ENCODE results near the gene UGCG.
A peak's percentile ranks its signal among the peaks of the same experiment; 100 is the strongest.

The UGCG gene

DNA sequence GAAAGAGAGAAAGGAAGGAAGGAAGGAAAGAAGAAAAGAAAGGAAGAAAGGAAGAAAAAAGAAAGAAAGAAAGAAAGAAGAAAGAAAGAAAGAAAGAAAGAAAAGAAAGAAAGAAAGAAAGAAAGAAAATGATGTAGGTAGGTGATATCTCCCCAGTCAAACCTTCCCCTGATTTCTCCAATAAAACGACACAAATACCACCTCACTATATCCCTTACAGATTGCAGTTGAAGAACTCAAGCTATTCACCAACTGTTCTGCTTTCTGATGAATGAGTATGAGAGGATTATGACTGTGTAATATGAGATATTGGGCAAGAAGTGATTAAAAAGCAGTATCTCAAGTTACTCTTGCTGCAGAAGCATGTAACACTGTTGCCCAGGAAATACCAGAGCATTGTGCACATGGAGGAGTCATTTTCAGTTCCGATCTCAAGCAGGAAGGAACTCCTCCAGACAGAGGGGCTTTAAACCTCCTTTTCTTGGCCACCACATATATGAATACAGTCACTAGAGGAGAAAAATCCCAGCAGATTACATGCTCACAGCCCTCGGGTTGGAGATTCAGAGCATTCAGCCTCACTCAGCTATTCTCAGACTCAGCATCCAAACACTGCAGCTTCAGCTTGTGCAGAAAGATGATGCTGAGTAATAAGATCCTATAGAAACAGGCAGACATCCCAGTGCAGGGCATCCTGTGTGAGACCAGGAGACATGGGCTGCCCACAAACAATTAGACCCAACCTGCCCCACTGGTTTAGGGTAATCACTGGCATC lies 61.4 kb downstream of the UGCG start:
- DNase-seq: peak; percentile 70

DNA sequence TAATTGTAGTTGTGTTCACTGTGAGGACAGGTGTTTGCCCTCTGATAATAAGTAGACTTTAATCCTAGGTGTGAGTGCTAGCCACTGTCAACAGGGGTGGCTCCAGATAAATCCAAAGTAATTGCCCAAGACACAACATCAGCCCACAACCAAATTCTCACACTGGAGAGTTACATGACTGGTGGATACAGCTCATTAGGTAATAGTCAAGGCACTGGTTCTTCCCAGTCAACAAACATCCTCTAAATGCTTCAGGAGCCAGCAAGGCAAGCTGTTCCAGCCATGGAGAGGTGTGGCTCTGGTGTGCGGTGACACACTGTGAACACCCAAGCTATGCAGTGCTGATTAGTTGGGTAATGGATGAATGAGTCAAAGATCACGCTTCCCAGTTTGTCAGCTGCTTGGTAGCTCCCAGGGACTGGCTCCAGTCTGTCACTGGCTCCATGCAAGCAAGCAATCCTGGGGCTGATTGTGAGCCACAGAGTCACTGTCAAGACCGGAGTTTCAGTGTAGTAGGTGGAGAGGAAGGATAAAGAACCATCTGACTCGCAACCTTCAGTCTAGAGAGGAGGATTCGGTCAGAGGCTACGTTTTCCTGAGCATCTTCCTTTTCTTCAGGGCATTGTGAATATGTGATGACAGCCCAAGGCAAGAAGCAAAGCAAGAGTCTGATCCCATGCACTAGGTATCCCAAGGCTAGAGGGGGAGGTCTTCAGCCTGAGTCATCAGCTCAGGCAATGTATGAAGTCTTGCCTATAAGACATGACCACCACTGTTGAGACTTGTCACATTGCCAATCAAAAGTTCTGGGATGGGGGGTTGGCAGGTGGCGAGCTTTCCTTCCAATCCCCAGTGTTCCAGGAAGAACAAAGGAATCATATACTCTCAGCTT lies 63.1 kb downstream of the UGCG start:
- peak; percentile 79 for DNase-seq

DNA sequence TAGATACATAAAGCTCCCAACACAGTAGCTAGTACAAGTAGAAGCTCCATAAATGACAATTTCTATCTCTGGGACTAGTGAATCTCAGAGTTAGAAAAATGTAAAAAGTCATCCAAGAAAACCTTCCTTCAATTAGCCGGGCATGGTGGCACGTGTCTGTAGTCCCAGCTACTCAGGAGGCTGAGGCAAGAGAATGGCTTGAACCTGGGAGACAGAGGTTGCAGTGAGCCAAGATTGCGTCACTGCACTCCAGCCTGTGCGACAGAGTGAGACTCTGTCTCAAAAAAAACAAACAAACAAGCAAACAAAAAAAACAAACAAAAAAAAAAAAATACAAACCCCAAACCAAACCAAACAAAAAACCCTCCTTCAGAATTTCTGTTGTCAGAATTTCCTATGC lies 63.9 kb downstream of the UGCG start:
- peak; percentile 26 for DNase-seq

DNA sequence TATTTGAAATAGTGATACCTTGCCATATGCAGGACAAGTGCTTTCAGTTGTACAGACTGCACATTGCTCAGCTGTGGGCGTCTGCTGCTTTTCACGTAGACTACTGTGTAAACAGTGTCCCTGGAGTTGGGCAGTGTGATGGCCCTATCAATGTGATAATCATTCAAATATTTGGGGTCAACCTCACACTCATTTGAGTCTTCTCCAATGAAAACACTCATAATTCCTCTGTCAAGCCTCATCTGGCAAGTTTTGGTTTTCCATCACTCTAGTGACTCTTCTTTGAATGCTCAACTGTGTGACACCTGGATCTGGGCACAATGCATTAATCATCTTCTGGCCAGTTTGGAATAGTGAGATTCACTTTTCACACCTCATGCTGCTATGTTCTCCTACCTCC lies 64.4 kb downstream of the UGCG start:
- DNase-seq: peak; percentile 84

DNA sequence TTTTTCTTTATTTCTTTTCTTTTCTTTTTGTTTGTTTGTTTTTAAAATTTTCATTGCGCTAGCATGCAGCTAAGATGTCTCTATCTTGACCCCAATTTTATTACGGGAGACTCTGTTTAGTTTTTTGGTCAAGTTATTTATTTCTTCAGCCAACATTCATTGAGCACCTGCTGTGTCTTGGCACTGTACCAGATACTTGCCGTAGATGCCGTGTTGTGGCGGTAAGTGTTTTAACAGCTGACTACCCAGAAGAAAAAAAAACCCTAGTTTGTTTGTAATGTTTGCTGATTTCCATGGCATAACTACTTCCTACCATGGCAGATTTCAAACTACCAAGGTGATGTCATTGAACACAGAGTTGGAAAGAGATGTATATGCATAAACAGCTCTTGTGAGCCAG lies 65.0 kb downstream of the UGCG start:
- DNase-seq: peak; percentile 97

DNA sequence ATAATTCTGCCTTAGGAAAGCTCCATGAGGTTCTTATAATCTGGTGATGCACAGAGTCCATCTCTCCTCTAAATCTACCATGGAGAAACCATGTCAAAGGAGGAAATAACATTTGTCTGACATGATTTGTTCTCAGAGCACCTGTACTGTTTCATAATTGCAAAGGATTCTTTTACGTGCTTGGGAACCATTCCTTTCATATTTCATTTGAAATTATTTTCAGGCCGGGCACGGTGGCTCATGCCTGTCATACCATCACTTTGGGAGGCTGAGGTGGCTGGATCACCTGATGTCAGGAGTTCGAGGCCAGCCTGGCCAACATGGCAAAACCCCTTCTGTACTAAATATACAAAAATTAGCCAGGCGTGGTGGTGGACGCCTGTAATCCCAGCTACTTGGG lies 65.4 kb downstream of the UGCG start:
- no peak for DNase-seq

DNA sequence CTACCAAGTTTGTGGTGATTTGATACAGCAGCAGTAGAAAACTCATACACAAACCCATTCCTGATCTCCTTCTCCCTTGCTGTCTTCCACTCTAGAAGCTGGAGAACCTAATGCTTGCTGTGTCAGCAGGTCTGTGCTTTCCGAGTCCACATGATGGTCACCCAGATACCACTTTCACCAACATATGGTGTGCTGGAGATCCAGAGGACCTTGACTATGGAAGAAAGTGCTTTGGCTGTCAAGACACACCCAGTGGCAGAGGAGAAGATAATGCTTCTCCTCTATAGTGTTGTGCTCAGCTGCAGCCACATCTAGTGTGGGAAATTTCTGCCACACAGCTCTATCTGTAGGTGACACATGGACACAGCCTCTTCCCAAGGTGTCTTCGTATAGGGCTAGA lies 67.4 kb downstream of the UGCG start:
- no peak for DNase-seq

DNA sequence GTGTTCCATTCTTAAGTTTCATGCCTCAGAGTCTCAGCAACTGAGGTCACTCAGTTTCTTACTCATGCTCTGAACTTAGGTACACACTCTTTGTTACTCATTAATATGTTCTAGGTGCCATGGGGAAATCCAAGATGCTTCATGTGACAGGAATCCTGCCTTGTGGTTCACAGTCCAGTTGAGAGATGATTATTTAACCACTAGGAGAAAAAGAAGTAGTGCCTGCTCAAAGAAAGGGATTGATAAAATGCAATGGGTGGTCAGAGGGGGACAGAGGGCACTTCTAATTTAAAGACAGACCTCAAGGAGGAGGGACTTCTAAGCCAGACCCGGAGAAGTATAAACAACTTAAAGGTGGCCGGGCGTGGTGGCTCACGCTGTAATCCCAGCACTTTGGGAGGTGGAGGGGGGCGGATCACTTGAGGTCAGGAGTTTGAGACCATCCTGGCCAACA lies 69.0 kb downstream of the UGCG start:
- peak; percentile 52 for DNase-seq

DNA sequence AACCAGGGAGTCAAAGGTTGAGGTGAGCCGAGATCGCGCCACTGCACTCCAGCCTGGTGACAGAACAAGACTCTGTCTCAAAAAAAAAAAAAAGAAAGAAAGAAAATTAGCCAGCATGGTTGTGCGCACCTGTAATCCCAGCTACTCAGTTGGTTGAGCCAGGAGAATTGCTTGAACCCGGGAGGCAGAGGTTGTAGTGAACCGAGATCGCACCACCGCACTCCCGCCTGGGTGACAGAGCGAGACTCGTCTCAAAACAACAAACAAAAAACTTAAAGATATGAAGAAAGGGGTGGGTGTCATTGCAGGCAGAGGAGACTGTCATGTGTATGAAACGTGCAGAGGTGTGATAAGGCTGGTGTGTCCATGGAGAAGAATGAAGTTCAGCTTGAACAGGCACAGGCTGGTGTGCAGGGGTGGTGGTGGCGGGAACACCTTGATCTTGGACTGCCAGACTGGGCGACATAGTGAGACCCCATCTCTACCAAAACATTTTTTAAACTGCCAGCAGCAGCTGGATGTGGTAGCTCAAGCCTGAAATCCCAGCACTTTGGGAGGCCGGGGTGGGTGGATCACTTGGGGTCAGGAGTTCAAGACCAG lies 69.6 kb downstream of the UGCG start:
- DNase-seq: no peak

DNA sequence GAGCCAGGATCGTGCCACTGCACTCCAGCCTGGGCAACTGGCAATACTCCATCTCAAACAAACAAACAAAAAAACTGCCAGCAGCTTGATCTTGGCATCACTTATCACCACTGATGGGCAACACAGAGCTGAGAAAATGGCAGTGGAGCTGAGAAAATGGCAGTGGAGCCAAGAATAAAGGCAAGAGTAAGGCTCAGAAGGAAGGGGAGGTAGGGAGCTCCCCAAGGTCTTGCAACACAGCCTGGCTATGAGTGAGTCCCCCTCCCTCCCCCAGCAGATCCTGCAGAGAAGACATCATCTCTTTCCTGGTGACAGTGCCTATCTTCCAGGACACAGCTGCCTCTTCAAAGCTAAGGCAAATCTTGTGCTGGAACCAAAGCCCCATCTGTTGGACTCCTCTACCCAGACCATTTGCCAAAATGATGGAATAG lies 70.3 kb downstream of the UGCG start:
- DNase-seq: peak; percentile 43

DNA sequence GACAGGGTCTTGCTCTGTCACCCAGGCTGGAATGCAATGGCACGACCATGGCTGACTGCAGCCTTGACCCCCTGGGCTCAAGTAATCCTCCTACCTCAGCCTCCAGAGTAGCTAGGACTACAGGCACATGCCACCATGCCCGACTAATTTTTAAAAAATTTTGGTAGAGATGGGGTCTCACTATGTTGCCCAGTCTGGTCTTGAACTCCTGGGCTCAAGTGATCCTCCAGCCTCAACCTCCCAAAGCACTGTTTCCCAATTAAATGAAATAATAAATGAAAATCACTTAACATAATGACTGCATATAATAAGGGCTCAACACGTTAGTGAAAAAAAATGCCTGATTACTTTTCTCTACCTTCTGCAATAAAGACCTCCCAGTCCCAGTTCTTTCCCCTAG lies 71.0 kb downstream of the UGCG start:
- no peak for DNase-seq

DNA sequence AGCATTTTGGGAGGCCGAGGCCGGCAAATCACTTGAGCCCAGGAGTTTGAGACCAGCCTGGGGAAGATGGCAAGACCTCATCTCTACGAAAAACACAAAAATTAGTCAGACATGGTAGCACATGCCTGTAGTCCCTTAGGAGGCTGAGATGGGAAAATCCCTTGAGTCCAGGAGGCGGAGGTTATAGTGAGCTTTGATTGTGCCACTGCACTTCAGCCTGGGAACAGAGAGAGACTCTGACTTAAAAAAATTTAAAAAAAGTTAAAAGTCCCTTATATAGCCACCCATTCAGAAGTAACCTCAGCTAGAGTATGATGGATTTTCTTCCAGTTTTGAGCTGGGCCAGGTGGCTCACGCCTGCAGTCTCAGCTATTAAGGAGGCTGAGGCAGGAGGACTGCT lies 72.4 kb downstream of the UGCG start:
- no peak for DNase-seq

DNA sequence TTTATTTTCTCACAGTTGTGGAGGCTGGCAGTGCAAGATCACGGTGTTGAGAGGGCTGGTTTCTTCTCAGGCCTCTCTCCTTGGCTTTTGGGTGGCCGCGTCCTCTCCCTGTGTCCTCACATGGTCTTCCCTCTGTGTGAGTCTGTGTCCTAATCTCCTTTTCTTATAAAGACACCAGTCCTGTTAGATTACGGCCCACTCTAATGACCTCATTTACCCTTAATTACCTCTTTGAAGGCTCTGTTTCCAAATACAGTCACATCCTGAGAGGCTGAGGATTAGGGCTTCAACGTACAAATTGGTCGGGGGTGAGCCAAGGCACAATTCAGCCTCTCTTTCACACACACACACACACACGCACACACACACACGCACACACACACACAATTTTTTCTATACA lies 73.0 kb downstream of the UGCG start:
- no peak for DNase-seq

DNA sequence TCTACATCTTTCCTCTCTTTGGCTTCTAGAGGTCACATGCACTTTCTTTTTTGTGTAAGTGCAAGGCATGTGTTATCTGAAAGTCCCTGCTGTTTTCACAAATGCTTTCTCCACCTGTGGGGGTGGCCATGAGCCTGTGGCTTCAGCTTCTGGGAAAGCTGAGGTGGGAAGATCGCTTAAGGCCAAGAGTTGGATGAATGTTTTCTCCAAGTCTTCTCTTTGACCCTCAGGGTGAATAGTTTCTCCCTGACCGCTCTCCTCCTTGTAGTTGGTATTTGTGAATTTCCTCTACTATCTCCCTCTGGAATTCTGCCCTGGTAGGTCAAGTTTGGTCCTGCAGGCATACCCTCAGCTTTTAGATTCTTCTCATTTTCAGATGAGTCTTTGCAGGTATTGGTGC lies 74.2 kb downstream of the UGCG start:
- DNase-seq: no peak

DNA sequence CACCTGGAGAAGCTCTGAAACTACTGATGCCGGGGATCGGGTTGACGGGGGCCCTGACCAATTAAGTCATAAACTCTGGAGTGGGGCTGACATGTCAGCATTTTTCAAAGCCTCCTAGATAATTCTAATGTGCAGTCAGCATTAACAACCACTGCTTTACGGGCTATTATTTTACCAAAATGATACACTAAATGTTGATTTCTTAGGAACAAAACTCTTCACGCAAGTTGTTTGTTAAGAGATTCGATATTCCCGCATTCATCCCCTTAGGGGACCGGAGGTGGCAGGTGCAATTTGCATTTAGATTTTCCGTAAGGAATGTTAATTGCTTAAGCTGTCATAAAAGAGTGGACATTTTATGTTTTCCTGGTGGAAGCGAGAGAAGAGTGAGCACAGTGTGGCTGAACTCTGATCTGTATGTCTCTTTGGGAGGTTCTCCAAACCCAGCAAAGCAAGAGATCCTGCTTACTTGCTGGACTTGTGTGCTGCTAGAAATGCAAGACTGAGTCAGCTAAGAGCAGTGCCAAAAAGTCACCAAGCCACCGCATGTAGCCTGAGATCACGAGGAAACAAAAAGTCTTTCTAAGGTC lies 77.6 kb downstream of the UGCG start:
- no peak for DNase-seq

DNA sequence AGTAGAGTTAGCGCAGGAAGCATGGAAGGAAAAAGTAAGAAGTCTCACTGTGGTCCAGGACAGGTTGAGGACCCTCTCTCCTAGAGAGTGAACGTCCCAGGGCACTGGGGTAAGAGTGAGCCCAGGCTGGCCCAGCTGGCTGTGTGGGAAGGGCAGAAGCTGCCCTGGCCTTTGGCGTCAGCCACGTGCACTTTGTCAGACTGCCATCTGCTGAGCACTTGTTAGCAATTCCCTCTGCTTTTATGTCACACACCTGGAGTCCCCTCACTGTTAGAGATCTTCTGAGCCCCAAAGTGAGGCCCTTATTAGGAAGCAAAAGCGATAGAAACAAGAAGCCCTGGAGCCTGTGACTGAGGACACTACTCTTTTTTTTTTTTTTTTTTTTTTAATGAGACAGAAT lies 79.1 kb downstream of the UGCG start:
- peak; percentile 81 for DNase-seq

DNA sequence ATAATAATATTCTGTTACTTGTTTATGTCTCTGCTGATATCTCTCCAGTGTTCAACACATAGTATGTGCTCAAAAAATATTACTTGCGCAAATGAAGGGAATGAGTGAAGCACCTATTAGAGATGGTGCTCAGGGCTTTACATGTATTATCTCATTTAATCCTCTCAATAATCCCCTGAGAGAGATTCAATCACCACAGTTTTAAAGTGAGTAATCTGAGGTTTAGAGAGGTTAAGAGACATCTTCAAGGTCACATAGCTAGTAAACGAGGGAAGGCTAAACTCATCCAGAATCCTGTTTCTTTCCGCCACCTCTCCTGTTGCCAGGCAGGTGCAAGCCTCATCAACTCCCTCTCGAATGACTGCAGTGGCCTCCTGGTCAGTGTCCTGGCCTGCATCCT lies 82.0 kb downstream of the UGCG start:
- peak; percentile 6 for DNase-seq

DNA sequence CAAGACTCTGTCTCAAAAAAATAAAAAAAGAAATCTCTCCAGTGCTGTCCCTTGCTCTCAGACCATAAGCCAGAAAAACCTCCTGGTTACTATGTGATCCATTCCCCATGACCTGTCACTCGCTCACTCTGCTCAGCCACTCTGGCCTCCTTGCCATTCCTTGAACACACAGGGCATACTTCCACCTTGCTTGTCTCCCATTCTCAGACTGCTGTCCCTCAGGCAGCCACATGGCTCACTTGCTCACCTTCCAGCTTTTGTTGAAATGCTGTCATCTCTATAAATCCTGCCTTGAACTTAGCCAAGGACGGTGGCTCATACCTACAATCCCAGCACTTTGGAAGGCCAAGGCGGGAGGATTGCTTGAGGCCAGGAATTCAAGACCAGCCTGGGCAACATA lies 82.9 kb downstream of the UGCG start:
- peak; percentile 17 for DNase-seq

DNA sequence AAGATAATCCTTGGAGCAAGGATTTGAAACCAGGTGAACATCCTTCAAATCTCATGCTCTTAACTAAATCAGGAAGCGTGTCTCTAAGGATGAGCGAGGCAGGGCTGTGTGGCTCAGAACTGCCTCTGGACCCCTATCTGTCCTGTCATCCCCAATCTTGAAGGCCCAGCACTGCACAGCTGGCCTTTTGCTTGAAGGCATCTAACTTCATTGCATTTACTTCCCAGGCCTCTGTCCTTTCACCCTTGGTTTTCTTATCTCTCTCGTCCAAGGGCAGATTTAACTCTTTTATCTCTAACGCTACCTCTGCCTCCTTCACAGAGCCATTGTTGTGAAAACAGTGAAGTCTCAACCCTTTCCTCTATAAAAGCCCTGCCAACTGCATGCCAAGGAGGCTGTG lies 83.8 kb downstream of the UGCG start:
- no peak for DNase-seq

DNA sequence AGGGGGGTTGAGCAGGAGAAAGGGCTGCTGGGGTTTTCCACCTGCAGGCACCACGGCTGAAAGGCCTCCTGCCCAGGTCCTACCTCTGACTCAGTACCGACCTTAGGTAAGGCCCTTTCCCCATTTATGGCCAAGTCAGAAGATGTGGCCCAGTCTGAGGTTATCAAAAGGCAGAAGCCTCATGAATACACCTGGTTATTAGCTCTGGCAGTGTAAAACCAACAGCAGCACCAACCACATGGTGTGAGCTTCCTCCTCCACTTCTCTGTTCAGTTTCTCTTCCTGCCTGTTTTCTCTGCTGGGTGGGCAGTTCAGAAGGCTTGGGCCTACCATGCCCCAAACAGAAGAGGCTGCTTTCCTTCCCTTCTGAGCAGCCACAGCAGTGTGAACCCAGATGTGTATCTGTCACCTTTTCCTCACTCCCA lies 86.9 kb downstream of the UGCG start:
- DNase-seq: no peak

DNA sequence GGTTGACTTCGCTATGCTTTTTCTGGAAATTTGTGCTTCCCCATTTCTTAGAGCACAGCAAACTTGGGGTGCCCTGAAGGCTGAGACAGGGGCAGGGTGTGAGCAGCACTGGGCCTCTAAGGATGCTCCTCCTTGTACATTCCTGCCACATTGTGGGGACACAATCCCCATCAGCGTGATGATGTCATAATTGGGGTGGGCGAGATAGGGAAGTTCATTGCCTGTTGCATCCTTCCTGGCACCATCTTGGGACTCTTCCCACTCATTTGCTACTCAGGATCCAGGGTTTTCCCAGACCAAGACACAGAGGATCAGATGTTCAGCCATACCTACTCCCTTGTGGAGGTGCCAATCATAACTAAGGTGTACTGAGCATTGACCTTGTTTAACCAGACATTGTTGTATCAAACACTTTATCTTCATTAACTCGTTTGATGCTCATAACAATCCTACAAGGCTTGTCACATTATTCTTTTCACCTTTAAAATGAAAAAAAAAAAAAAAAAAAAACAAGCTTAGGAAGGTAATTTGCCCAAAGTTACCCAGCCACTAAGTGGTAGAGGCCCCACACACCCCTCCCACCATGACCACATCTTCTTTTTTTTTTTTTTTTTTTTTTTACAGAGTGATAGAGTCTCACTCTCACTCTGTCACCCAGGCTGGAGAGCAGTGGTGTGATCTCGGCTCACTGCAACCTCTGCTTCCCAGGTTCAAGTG lies 87.6 kb downstream of the UGCG start:
- no peak for DNase-seq
